Measurements from ENCODE around the gene PRR33. TPM values are rescaled to one million over a fixed set of nuclear protein-coding genes. Genes with fewer than 3 reads are reported as not detected.
A peak's percentile ranks its signal among the peaks of the same experiment; 100 is the strongest.

Gene PRR33
- total and polyA plus RNA-seq, 9 of the 15 experiments (the other 6 are each of a cell fraction or from before 2014, with no cell fraction given): not detected

DNA sequence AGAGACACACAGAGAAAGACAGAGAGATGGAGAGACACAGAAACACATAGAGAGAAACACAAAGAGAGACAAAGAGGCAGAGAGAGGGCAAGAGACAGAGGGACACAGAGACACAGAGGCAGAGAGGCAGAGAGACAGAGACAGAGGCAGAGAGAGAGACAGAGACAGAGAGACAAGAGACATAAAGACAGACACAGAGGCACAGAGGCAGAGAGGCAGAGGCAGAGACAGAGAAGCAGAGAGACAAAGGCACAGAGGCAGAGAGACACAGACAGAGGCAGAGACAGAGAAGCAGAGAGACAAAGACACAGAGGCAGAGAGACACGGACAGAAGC, 46.6 kb downstream of the PRR33 start (continued):
- TF ChIP-seq, protein P1, sequence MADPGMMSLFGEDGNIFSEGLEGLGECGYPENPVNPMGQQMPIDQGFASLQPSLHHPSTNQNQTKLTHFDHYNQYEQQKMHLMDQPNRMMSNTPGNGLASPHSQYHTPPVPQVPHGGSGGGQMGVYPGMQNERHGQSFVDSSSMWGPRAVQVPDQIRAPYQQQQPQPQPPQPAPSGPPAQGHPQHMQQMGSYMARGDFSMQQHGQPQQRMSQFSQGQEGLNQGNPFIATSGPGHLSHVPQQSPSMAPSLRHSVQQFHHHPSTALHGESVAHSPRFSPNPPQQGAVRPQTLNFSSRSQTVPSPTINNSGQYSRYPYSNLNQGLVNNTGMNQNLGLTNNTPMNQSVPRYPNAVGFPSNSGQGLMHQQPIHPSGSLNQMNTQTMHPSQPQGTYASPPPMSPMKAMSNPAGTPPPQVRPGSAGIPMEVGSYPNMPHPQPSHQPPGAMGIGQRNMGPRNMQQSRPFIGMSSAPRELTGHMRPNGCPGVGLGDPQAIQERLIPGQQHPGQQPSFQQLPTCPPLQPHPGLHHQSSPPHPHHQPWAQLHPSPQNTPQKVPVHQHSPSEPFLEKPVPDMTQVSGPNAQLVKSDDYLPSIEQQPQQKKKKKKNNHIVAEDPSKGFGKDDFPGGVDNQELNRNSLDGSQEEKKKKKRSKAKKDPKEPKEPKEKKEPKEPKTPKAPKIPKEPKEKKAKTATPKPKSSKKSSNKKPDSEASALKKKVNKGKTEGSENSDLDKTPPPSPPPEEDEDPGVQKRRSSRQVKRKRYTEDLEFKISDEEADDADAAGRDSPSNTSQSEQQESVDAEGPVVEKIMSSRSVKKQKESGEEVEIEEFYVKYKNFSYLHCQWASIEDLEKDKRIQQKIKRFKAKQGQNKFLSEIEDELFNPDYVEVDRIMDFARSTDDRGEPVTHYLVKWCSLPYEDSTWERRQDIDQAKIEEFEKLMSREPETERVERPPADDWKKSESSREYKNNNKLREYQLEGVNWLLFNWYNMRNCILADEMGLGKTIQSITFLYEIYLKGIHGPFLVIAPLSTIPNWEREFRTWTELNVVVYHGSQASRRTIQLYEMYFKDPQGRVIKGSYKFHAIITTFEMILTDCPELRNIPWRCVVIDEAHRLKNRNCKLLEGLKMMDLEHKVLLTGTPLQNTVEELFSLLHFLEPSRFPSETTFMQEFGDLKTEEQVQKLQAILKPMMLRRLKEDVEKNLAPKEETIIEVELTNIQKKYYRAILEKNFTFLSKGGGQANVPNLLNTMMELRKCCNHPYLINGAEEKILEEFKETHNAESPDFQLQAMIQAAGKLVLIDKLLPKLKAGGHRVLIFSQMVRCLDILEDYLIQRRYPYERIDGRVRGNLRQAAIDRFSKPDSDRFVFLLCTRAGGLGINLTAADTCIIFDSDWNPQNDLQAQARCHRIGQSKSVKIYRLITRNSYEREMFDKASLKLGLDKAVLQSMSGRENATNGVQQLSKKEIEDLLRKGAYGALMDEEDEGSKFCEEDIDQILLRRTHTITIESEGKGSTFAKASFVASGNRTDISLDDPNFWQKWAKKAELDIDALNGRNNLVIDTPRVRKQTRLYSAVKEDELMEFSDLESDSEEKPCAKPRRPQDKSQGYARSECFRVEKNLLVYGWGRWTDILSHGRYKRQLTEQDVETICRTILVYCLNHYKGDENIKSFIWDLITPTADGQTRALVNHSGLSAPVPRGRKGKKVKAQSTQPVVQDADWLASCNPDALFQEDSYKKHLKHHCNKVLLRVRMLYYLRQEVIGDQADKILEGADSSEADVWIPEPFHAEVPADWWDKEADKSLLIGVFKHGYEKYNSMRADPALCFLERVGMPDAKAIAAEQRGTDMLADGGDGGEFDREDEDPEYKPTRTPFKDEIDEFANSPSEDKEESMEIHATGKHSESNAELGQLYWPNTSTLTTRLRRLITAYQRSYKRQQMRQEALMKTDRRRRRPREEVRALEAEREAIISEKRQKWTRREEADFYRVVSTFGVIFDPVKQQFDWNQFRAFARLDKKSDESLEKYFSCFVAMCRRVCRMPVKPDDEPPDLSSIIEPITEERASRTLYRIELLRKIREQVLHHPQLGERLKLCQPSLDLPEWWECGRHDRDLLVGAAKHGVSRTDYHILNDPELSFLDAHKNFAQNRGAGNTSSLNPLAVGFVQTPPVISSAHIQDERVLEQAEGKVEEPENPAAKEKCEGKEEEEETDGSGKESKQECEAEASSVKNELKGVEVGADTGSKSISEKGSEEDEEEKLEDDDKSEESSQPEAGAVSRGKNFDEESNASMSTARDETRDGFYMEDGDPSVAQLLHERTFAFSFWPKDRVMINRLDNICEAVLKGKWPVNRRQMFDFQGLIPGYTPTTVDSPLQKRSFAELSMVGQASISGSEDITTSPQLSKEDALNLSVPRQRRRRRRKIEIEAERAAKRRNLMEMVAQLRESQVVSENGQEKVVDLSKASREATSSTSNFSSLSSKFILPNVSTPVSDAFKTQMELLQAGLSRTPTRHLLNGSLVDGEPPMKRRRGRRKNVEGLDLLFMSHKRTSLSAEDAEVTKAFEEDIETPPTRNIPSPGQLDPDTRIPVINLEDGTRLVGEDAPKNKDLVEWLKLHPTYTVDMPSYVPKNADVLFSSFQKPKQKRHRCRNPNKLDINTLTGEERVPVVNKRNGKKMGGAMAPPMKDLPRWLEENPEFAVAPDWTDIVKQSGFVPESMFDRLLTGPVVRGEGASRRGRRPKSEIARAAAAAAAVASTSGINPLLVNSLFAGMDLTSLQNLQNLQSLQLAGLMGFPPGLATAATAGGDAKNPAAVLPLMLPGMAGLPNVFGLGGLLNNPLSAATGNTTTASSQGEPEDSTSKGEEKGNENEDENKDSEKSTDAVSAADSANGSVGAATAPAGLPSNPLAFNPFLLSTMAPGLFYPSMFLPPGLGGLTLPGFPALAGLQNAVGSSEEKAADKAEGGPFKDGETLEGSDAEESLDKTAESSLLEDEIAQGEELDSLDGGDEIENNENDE (IDR thresholded peaks at IDR 0.05; ENCODE audit: low read depth, low read length): no peak
- TF ChIP-seq SIX5 (IDR thresholded peaks at IDR 0.05; ENCODE audit: borderline replicate concordance in 1 of 2, insufficient read depth in 1 of 2, low read depth in 1 of 2, low read length in 2 of 2): no peak
- TF ChIP-seq ETS1 (conservative IDR thresholded peaks at IDR 0.05; ENCODE audit: control insufficient read depth, low read depth, low read length): no peak
- TF ChIP-seq MYC (IDR thresholded peaks at IDR 0.05; ENCODE audit: low read depth, low read length): no peak
- no peak for TF ChIP-seq MYC (CRISPR knock-in tag; IDR thresholded peaks at IDR 0.05; ENCODE audit: borderline replicate concordance, low read depth)
- TF ChIP-seq LCOR (CRISPR knock-in tag; IDR thresholded peaks at IDR 0.05): no peak
- TF ChIP-seq SP2 (IDR thresholded peaks at IDR 0.05; ENCODE audit: extremely low read depth, low read depth, low read length, poor library complexity, severe bottlenecking): no peak
- TF ChIP-seq, protein P2, sequence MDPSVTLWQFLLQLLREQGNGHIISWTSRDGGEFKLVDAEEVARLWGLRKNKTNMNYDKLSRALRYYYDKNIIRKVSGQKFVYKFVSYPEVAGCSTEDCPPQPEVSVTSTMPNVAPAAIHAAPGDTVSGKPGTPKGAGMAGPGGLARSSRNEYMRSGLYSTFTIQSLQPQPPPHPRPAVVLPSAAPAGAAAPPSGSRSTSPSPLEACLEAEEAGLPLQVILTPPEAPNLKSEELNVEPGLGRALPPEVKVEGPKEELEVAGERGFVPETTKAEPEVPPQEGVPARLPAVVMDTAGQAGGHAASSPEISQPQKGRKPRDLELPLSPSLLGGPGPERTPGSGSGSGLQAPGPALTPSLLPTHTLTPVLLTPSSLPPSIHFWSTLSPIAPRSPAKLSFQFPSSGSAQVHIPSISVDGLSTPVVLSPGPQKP (CRISPR knock-in tag; IDR thresholded peaks at IDR 0.05): no peak
- no peak for TF ChIP-seq HMG20B (CRISPR knock-in tag; IDR thresholded peaks at IDR 0.05)
- no peak for TF ChIP-seq TEAD1 (CRISPR knock-in tag; IDR thresholded peaks at IDR 0.05)
- TF ChIP-seq ZC3H8 (IDR thresholded peaks at IDR 0.05): 0 out of 2 replicates have a peak, but pooled peaks have one; percentile 52
- no peak for TF ChIP-seq ZFP30 (CRISPR knock-in tag; IDR thresholded peaks at IDR 0.05; ENCODE audit: borderline replicate concordance)
- no peak for TF ChIP-seq MEF2A (IDR thresholded peaks at IDR 0.05; ENCODE audit: control insufficient read depth, low read depth, low read length)
- 0 out of 2 replicates have a peak, but pooled peaks have one; percentile 0 for TF ChIP-seq ELF4 (CRISPR knock-in tag; IDR thresholded peaks at IDR 0.05)
- TF ChIP-seq BCOR (IDR thresholded peaks at IDR 0.05): peak; percentile 1; the same call in 1 of the 2 replicates
- TF ChIP-seq NFATC3 (IDR thresholded peaks at IDR 0.05): no peak

Measured in K562 (cell line).